ENCODE data around the gene MTHFD1.
A peak's percentile ranks its signal among the peaks of the same experiment; 100 is the strongest.

MTHFD1 gene

GRCh38 chr14:64416348-64416932, 28.3 kb downstream of the MTHFD1 start:
- in situ Hi-C loops (cut with MboI; ENCODE audit: low sequenced_read_pairs), result no loop called here
- no peak overlapping the region for H3K4me3 ChIP-seq
- H3K36me3 ChIP-seq (replicated peaks), result peaks cover 92% of the 10 kb centered on the region
- DNase-seq (ENCODE audit: low spot score in 2 of 2), result no peak
- H3K9me3 ChIP-seq, result no peaks in the 10 kb centered on the region
- no peaks in the 10 kb centered on the region for H3K4me1 ChIP-seq
- H3K27me3 ChIP-seq (ENCODE audit: low read depth), result no peaks in the 10 kb centered on the region

- Histone ChIP-seq H3K36me3 (replicated peaks) (peaks cover 92% of the 10 kb centered on the region), H3K4me3 (no peak overlapping the region), H3K9me3 (no peaks in the 10 kb centered on the region), H3K4me1 (no peaks in the 10 kb centered on the region), H3K27me3 (ENCODE audit: low read depth) (no peaks in the 10 kb centered on the region)
- DNase-seq (ENCODE audit: low spot score in 2 of 2), result no peak
- in situ Hi-C loops (cut with MboI; ENCODE audit: low sequenced_read_pairs), result no loop called here
Measured at GRCh38 chr14:64417055-64417770, 29.1 kb downstream of the MTHFD1 start.

- Histone ChIP-seq H3K27me3 (ENCODE audit: low read depth) (no peaks in the 10 kb centered on the region), H3K4me1 (no peaks in the 10 kb centered on the region), H3K36me3 (replicated peaks) (peaks cover 94% of the 10 kb centered on the region), H3K4me3 (no peak overlapping the region), H3K9me3 (no peaks in the 10 kb centered on the region)
- DNase-seq (ENCODE audit: low spot score in 2 of 2), result no peak
- in situ Hi-C loops (cut with MboI; ENCODE audit: low sequenced_read_pairs), result no loop called here
Measured at GRCh38 chr14:64417771-64418125, 29.6 kb downstream of the MTHFD1 start.

- H3K4me1 ChIP-seq, result peaks cover 2% of the 10 kb centered on the region
- no peak for DNase-seq (ENCODE audit: low spot score in 2 of 2)
- no peaks in the 10 kb centered on the region for H3K9me3 ChIP-seq
- peaks cover 92% of the 10 kb centered on the region for H3K36me3 ChIP-seq (replicated peaks)
- no peaks in the 10 kb centered on the region for H3K27me3 ChIP-seq (ENCODE audit: low read depth)
- H3K4me3 ChIP-seq, result no peak overlapping the region
- in situ Hi-C loops (cut with MboI; ENCODE audit: low sequenced_read_pairs), result no loop called here
Measured at GRCh38 chr14:64419003-64419402, 30.9 kb downstream of the MTHFD1 start.

GRCh38 chr14:64421166-64421565, 33.0 kb downstream of the MTHFD1 start:
- Histone ChIP-seq H3K9me3 (no peaks in the 10 kb centered on the region), H3K4me3 (no peak overlapping the region), H3K27me3 (ENCODE audit: low read depth) (no peaks in the 10 kb centered on the region), H3K4me1 (peaks cover 9% of the 10 kb centered on the region), H3K36me3 (replicated peaks) (peaks cover 90% of the 10 kb centered on the region)
- in situ Hi-C loops (cut with MboI; ENCODE audit: low sequenced_read_pairs), result no loop called here
- no peak for DNase-seq (ENCODE audit: low spot score in 2 of 2)

GRCh38 chr14:64422005-64422404, 33.9 kb downstream of the MTHFD1 start:
- no peak for DNase-seq (ENCODE audit: low spot score in 2 of 2)
- Histone ChIP-seq H3K4me3 (no peak overlapping the region), H3K36me3 (replicated peaks) (peaks cover 90% of the 10 kb centered on the region), H3K9me3 (no peaks in the 10 kb centered on the region), H3K27me3 (ENCODE audit: low read depth) (no peaks in the 10 kb centered on the region), H3K4me1 (peaks cover 9% of the 10 kb centered on the region)
- in situ Hi-C loops (cut with MboI; ENCODE audit: low sequenced_read_pairs), result no loop called here

GRCh38 chr14:64422756-64423155, 34.6 kb downstream of the MTHFD1 start:
- Histone ChIP-seq H3K4me3 (no peak overlapping the region), H3K27me3 (ENCODE audit: low read depth) (no peaks in the 10 kb centered on the region), H3K4me1 (peaks cover 9% of the 10 kb centered on the region), H3K36me3 (replicated peaks) (peaks cover 90% of the 10 kb centered on the region), H3K9me3 (no peaks in the 10 kb centered on the region)
- DNase-seq (ENCODE audit: low spot score in 2 of 2), result no peak
- in situ Hi-C loops (cut with MboI; ENCODE audit: low sequenced_read_pairs), result no loop called here

- no peaks in the 10 kb centered on the region for H3K9me3 ChIP-seq
- H3K4me3 ChIP-seq, result no peak overlapping the region
- H3K27me3 ChIP-seq (ENCODE audit: low read depth), result no peaks in the 10 kb centered on the region
- H3K4me1 ChIP-seq, result peaks cover 9% of the 10 kb centered on the region
- in situ Hi-C loops (cut with MboI; ENCODE audit: low sequenced_read_pairs), result no loop called here
- peak; percentile 79 to 86 for DNase-seq (ENCODE audit: low spot score in 2 of 2)
- peaks cover 90% of the 10 kb centered on the region for H3K36me3 ChIP-seq (replicated peaks)
Measured at GRCh38 chr14:64423987-64424386, 35.8 kb downstream of the MTHFD1 start.

GRCh38 chr14:64434528-64434927, 46.4 kb downstream of the MTHFD1 start:
- in situ Hi-C loops (cut with MboI; ENCODE audit: low sequenced_read_pairs), result no loop called here
- Histone ChIP-seq H3K9me3 (no peaks in the 10 kb centered on the region), H3K4me3 (no peak overlapping the region), H3K27me3 (ENCODE audit: low read depth) (no peaks in the 10 kb centered on the region), H3K4me1 (no peaks in the 10 kb centered on the region), H3K36me3 (replicated peaks) (peaks cover 88% of the 10 kb centered on the region)
- no peak for DNase-seq (ENCODE audit: low spot score in 2 of 2)

- no peak for DNase-seq (ENCODE audit: low spot score in 2 of 2)
- Histone ChIP-seq H3K27me3 (ENCODE audit: low read depth) (no peaks in the 10 kb centered on the region), H3K4me3 (no peak overlapping the region), H3K36me3 (replicated peaks) (peaks cover 87% of the 10 kb centered on the region), H3K4me1 (no peaks in the 10 kb centered on the region), H3K9me3 (no peaks in the 10 kb centered on the region)
- in situ Hi-C loops (cut with MboI; ENCODE audit: low sequenced_read_pairs), result no loop called here
Measured at GRCh38 chr14:64438181-64438841, 50.2 kb downstream of the MTHFD1 start.

GRCh38 chr14:64439141-64439540, 51.0 kb downstream of the MTHFD1 start:
- Histone ChIP-seq H3K4me3 (no peak overlapping the region), H3K27me3 (ENCODE audit: low read depth) (no peaks in the 10 kb centered on the region), H3K36me3 (replicated peaks) (peaks cover 88% of the 10 kb centered on the region), H3K9me3 (no peaks in the 10 kb centered on the region), H3K4me1 (no peaks in the 10 kb centered on the region)
- DNase-seq (ENCODE audit: low spot score in 2 of 2), result no peak
- in situ Hi-C loops (cut with MboI; ENCODE audit: low sequenced_read_pairs), result no loop called here

GRCh38 chr14:64440494-64440893, 52.3 kb downstream of the MTHFD1 start:
- no peaks in the 10 kb centered on the region for H3K9me3 ChIP-seq
- in situ Hi-C loops (cut with MboI; ENCODE audit: low sequenced_read_pairs), result no loop called here
- H3K4me3 ChIP-seq, result no peak overlapping the region
- no peaks in the 10 kb centered on the region for H3K27me3 ChIP-seq (ENCODE audit: low read depth)
- peaks cover 91% of the 10 kb centered on the region for H3K36me3 ChIP-seq (replicated peaks)
- H3K4me1 ChIP-seq, result no peaks in the 10 kb centered on the region
- DNase-seq (ENCODE audit: low spot score in 2 of 2), result no peak

GRCh38 chr14:64442300-64442988, 54.3 kb downstream of the MTHFD1 start:
- H3K36me3 ChIP-seq (replicated peaks), result peaks cover 86% of the 10 kb centered on the region

GRCh38 chr14:64444140-64444539, 56.0 kb downstream of the MTHFD1 start:
- no peaks in the 10 kb centered on the region for H3K4me1 ChIP-seq
- no peaks in the 10 kb centered on the region for H3K9me3 ChIP-seq
- in situ Hi-C loops (cut with MboI; ENCODE audit: low sequenced_read_pairs), result no loop called here
- no peak for DNase-seq (ENCODE audit: low spot score in 2 of 2)
- H3K27me3 ChIP-seq (ENCODE audit: low read depth), result no peaks in the 10 kb centered on the region
- H3K4me3 ChIP-seq, result no peak overlapping the region
- peaks cover 86% of the 10 kb centered on the region for H3K36me3 ChIP-seq (replicated peaks)

More at GRCh38 chr14:64442300-64442988, 54.3 kb downstream of the MTHFD1 start:
- in situ Hi-C loops (cut with MboI; ENCODE audit: low sequenced_read_pairs), result no loop called here
- Histone ChIP-seq H3K9me3 (no peaks in the 10 kb centered on the region), H3K4me3 (no peak overlapping the region), H3K4me1 (no peaks in the 10 kb centered on the region), H3K27me3 (ENCODE audit: low read depth) (no peaks in the 10 kb centered on the region)
- no peak for DNase-seq (ENCODE audit: low spot score in 2 of 2)

All from HAP-1 (cell line).